H1 (cell line): ENCODE results near the gene KRTAP26-1. TPM values are rescaled to one million over a fixed set of nuclear protein-coding genes. Genes with fewer than 3 reads are reported as not detected.
A peak's percentile ranks its signal among the peaks of the same experiment; 100 is the strongest.

Experiments
- CTCF ChIA-PET: fragments of 300-600 bp; sonication (Branson Sonifier 250); formaldehyde crosslinking; loops from one replicate; lab custom pipeline; 2021; ENCODE audit not compliant: partially characterized antibody; lab: Charles Lee
- POLR2A ChIA-PET: fragments of 300-600 bp; sonication (Branson Sonifier 250); formaldehyde crosslinking; loops from one replicate; lab custom pipeline; 2021; ENCODE audit warnings: inconsistent platforms; ENCODE audit not compliant: partially characterized antibody; lab: Charles Lee
- DNase-seq, 2 experiments: peaks; one replicate each; pipeline versions ENCODE4 v3.0.0 to v3.0.0-alpha.2; 2010 to 2022; ENCODE audit warnings: low spot score in 2 of 2, low read depth in 1 of 2, mixed read lengths in 1 of 2
- FAIRE-seq: peaks from 2 replicates; lab custom pipeline; 2011; peaks lifted over from hg19 to GRCh38; lab: Jason Lieb, UNC
- H2AFZ ChIP-seq: 2 replicates; pipeline ENCODE4 v1.8.1; 2012; ENCODE audit warnings: low read length, inconsistent platforms
- H2AK5ac ChIP-seq: 2 replicates; pipeline ENCODE4 v1.6.1; 2013; ENCODE audit warnings: low read depth, low read length
- H2BK120ac ChIP-seq: replicated peaks from 2 replicates; pipeline ENCODE3; 2013; ENCODE audit warnings: low read depth, low read length, inconsistent platforms
- H2BK12ac ChIP-seq: 2 replicates; pipeline ENCODE4 v1.6.1; 2013; ENCODE audit warnings: low read depth, low read length
- H2BK15ac ChIP-seq: 2 replicates; pipeline ENCODE4 v1.6.1; 2013; ENCODE audit warnings: low read length
- H2BK20ac ChIP-seq: 2 replicates; pipeline ENCODE4 v1.6.1; 2013; ENCODE audit warnings: low read length
- H2BK5ac ChIP-seq: 2 replicates; pipeline ENCODE4 v1.6.1; 2013; ENCODE audit warnings: low read depth, low read length
- H3K14ac ChIP-seq: 2 replicates; pipeline ENCODE4 v1.6.1; 2013; ENCODE audit warnings: inconsistent platforms; ENCODE audit not compliant: insufficient read length
- H3K18ac ChIP-seq: 2 replicates; pipeline ENCODE4 v1.6.1; 2013; ENCODE audit warnings: low read length; ENCODE audit errors: extremely low read depth
- H3K23ac ChIP-seq: 2 replicates; pipeline ENCODE4 v1.6.1; 2013; ENCODE audit warnings: inconsistent platforms; ENCODE audit not compliant: insufficient read length
- H3K23me2 ChIP-seq: 2 replicates; pipeline ENCODE4 v1.6.1; 2013; ENCODE audit warnings: low read depth, low read length
- H3K27ac ChIP-seq: 2 replicates; pipeline ENCODE4 v1.6.1; 2011; ENCODE audit warnings: low read depth, low read length, inconsistent platforms
- H3K27me3 ChIP-seq, 4 experiments: replicated peaks in 1 of 4; 1 replicate in 1 of 4; 2 replicates in 3 of 4; pipeline versions ENCODE4 v1.6.1 to v1.8.1; 2011 to 2013; ENCODE audit warnings: low read length in 3 of 4, mild to moderate bottlenecking in 3 of 4, inconsistent platforms in 2 of 4, mixed read lengths in 2 of 4, moderate library complexity in 1 of 4; ENCODE audit not compliant: control insufficient read depth in 3 of 4, insufficient read depth in 3 of 4; ENCODE audit errors: extremely low read depth in 1 of 4
- H3K36me3 ChIP-seq, 4 experiments: 2 replicates each; pipeline versions ENCODE4 v1.6.1 to v1.8.1; 2011 to 2013; ENCODE audit warnings: mild to moderate bottlenecking in 4 of 4, low read length in 3 of 4, moderate library complexity in 2 of 4, control low read depth in 1 of 4, inconsistent platforms in 1 of 4; ENCODE audit not compliant: insufficient read depth in 4 of 4, control insufficient read depth in 2 of 4
- H3K4ac ChIP-seq: replicated peaks from 2 replicates; pipeline ENCODE3; 2013; ENCODE audit warnings: low read length, low read depth, mixed read lengths, inconsistent platforms; ENCODE audit not compliant: insufficient read length
- H3K4me1 ChIP-seq, 4 experiments: replicated peaks in 1 of 4; 1 replicate in 1 of 4; 2 replicates in 3 of 4; pipeline versions ENCODE4 v1.6.1 to v1.8.1; 2011 to 2013; ENCODE audit warnings: low read length in 3 of 4, inconsistent platforms in 2 of 4, mixed read lengths in 1 of 4; ENCODE audit not compliant: insufficient read depth in 4 of 4, control insufficient read depth in 3 of 4
- H3K4me2 ChIP-seq, 2 experiments: 2 replicates each; pipeline versions ENCODE4 v1.6.1 to v1.8.1; 2011 to 2013; ENCODE audit warnings: low read depth in 2 of 2, low read length in 2 of 2, control low read depth in 1 of 2, inconsistent platforms in 1 of 2, mild to moderate bottlenecking in 1 of 2; ENCODE audit not compliant: insufficient read depth in 1 of 2
- H3K4me3 ChIP-seq, 4 experiments: fragments of 200-600, 300-600 bp in 1 of 4; sonication (generic), shearing (Covaris generic), sonication (Bioruptor Twin) in 1 of 4; 2 replicates each; pipeline versions ENCODE4 v1.5.1 to v1.8.1; 2011 to 2016; ENCODE audit warnings: low read length in 4 of 4, low read depth in 3 of 4, control low read depth in 2 of 4, inconsistent platforms in 2 of 4, mild to moderate bottlenecking in 2 of 4, mixed read lengths in 1 of 4, moderate library complexity in 1 of 4; ENCODE audit not compliant: insufficient read depth in 2 of 4; ENCODE audit errors: extremely low read depth in 1 of 4
- H3K56ac ChIP-seq: replicated peaks from 2 replicates; pipeline ENCODE3; 2013; ENCODE audit warnings: low read depth, mild to moderate bottlenecking, mixed read lengths, low read length, inconsistent platforms; ENCODE audit not compliant: insufficient read length
- H3K79me1 ChIP-seq: 2 replicates; pipeline ENCODE4 v1.6.1; 2013; ENCODE audit warnings: low read depth, low read length, control low read depth
- H3K79me2 ChIP-seq, 2 experiments: 2 replicates each; pipeline versions ENCODE4 v1.6.1 to v1.8.1; 2012 to 2013; ENCODE audit warnings: low read length in 2 of 2, mild to moderate bottlenecking in 2 of 2, inconsistent platforms in 1 of 2; ENCODE audit not compliant: insufficient read depth in 2 of 2, control insufficient read depth in 1 of 2
- H3K9ac ChIP-seq, 4 experiments: replicated peaks in 1 of 4; 1 replicate in 1 of 4; 2 replicates in 3 of 4; pipeline versions ENCODE4 v1.6.1 to v1.8.1; 2011 to 2013; ENCODE audit warnings: low read depth in 3 of 4, low read length in 3 of 4, control low read depth in 2 of 4, mild to moderate bottlenecking in 2 of 4, moderate library complexity in 2 of 4, inconsistent platforms in 1 of 4; ENCODE audit errors: extremely low read depth in 1 of 4
- H3K9me3 ChIP-seq, 2 experiments: 2 replicates each; pipeline versions ENCODE4 v1.6.1 to v1.8.1; 2012 to 2013; ENCODE audit warnings: mild to moderate bottlenecking in 2 of 2, moderate library complexity in 2 of 2, control low read depth in 1 of 2, inconsistent platforms in 1 of 2, low read depth in 1 of 2, low read length in 1 of 2, mixed read lengths in 1 of 2; ENCODE audit not compliant: insufficient read depth in 2 of 2
- H4K20me1 ChIP-seq, 2 experiments: replicated peaks in 1 of 2; 2 replicates each; pipeline versions ENCODE3 to v1.8.1; 2011 to 2013; ENCODE audit warnings: inconsistent platforms in 2 of 2, low read length in 2 of 2, mild to moderate bottlenecking in 1 of 2; ENCODE audit not compliant: insufficient read depth in 2 of 2, control insufficient read depth in 1 of 2
- H4K5ac ChIP-seq: 2 replicates; pipeline ENCODE4 v1.6.1; 2013; ENCODE audit warnings: low read length, low read depth, mixed read lengths, inconsistent platforms; ENCODE audit not compliant: insufficient read length
- H4K8ac ChIP-seq: 2 replicates; pipeline ENCODE4 v1.8.0; 2013; ENCODE audit warnings: mild to moderate bottlenecking, moderate library complexity, low read length, inconsistent platforms; ENCODE audit not compliant: insufficient read depth; ENCODE audit errors: extremely low read depth
- H4K91ac ChIP-seq: replicated peaks from 2 replicates; pipeline ENCODE3; 2013; ENCODE audit warnings: low read length, mixed read lengths, inconsistent platforms; ENCODE audit not compliant: insufficient read length
- SUZ12 ChIP-seq: fragments of 200-600 bp; sonication (generic); IDR thresholded peaks from 2 replicates; pipeline ENCODE4 v1.6.1; 2012; ENCODE audit warnings: mild to moderate bottlenecking, inconsistent platforms, low read length, moderate library complexity, mixed read lengths
- WGBS, 2 experiments: shearing (Covaris generic) in 1 of 2; methylation state at CpG; one replicate each; pipeline versions ENCODE4 v1.1.6 to v1.1.7; 2013 to 2015; ENCODE audit warnings: low lambda C conversion rate in 2 of 2, mixed read lengths in 2 of 2, inconsistent platforms in 1 of 2, low coverage in 1 of 2, missing lambda C conversion rate in 1 of 2; ENCODE audit not compliant: insufficient replicate concordance in 2 of 2, insufficient coverage in 1 of 2, insufficient read length in 1 of 2; ENCODE audit errors: extremely low coverage in 1 of 2, missing lambda C conversion rate in 1 of 2; 5-methylcytosine and 5-hydroxymethylcytosine counted together
- polyA plus RNA-seq, 7 experiments: library from polyadenylated mRNA; depleted of rRNA in 3 of 7; stranded (reverse) in 5 of 7; unstranded in 2 of 7; fragments of >200 nt in 5 of 7; fragments of 200-250 nt in 2 of 7; gene quantifications; 1 replicate in 5 of 7; 2 replicates in 1 of 7; 4 replicates in 1 of 7; pipeline versions ENCODE4 v1.2.1 to v1.2.3, GENCODE V29; 2011 to 2013; ENCODE audit warnings: missing spikeins in 2 of 7, mixed read lengths in 2 of 7
- total RNA-seq: library from RNA; stranded (reverse); fragmentation: NEBNext Ultra II Directional; extraction: Animal tissue kit (Norgen Biotek cat#: 25700); gene quantifications from 2 replicates; pipeline ENCODE4 v1.2.1, GENCODE V29; 2021

Gene KRTAP26-1
- total and polyA plus RNA-seq, 2 of the 8 experiments (the other 6 are each of a cell fraction or from before 2014, with no cell fraction given), result not detected

GRCh38 chr21:30282850-30283249 lies 37.3 kb downstream of the KRTAP26-1 start, which contains the start of gene KRTAP24-1:
Gene KRTAP24-1, minus strand, starts transcription at chr21:30282950. Its CDS starts 18 bp downstream, at chr21:30282932.
- no peaks in the 10 kb centered on the region for H4K20me1 ChIP-seq
- no peak within 1 kb of the TSS for H2BK12ac ChIP-seq
- CTCF ChIA-PET, result interaction anchor here (0.7 to 2.7 kb wide), 3 partner anchors 14 to 357 kb away, joined by 3 to 12 read pairs (median 4); no protein-coding TSS in a partner anchor
- no peak within 1 kb of the TSS for H3K18ac ChIP-seq
- no peak within 1 kb of the TSS for H3K4ac ChIP-seq
- H3K23me2 ChIP-seq, result no peaks in the 10 kb centered on the region
- no peaks in the 10 kb centered on the region for H3K79me1 ChIP-seq
- H3K27ac ChIP-seq, result no peak within 1 kb of the TSS
- DNase-seq, result no peak
- no peaks in the 10 kb centered on the region for H3K36me3 ChIP-seq
- no peak within 1 kb of the TSS for H3K14ac ChIP-seq
- H4K8ac ChIP-seq, result no peak within 1 kb of the TSS
- H3K9me3 ChIP-seq, result no peaks in the 10 kb centered on the region
- no peak within 1 kb of the TSS for H4K91ac ChIP-seq
- no peak within 1 kb of the TSS for H4K5ac ChIP-seq
- no peak within 1 kb of the TSS for H3K56ac ChIP-seq
- H3K27me3 ChIP-seq, result no peaks in the 10 kb centered on the region
- H2AFZ ChIP-seq, result peak within 1 kb of the TSS; percentile 70; the same call in 1 of the 2 replicates
- TF ChIP-seq SUZ12, result no peak
- TF ChIP-seq, all 59 proteins: peak for 0
- H2BK15ac ChIP-seq, result no peak within 1 kb of the TSS
- H3K4me1 ChIP-seq, result no peaks in the 10 kb centered on the region
- no peak within 1 kb of the TSS for H3K23ac ChIP-seq
- no peak within 1 kb of the TSS for H2BK20ac ChIP-seq
- FAIRE-seq, result no peak
- no peaks in the 10 kb centered on the region for H3K79me2 ChIP-seq
- H3K9ac ChIP-seq, result no peak within 1 kb of the TSS
- H2AK5ac ChIP-seq, result no peak within 1 kb of the TSS
- no peak within 1 kb of the TSS for H3K4me2 ChIP-seq
- H2BK120ac ChIP-seq, result no peak within 1 kb of the TSS
- H3K4me3 ChIP-seq, result no peak within 1 kb of the TSS
- POLR2A ChIA-PET, result no interaction called here
- H2BK5ac ChIP-seq, result no peak within 1 kb of the TSS
- WGBS, 2 experiments, result 79% methylated on average over 3 of the region's 3 CpGs; no CpG with 5 or more reads in 1 of the 2 experiments
